OCI-LY3 (cell line): ENCODE results near the gene BANF2.

Source experiments
- CTCF ChIP-seq: fragments of 200-600, 300-600 bp; sonication (generic); IDR thresholded peaks from 2 replicates; pipeline ENCODE4 v1.5.1; 2014; ENCODE audit warnings: antibody characterized with exemption, low read length, low read depth
- EZH2phosphoT487 ChIP-seq: fragments of 200-600 bp; shearing (Covaris generic); IDR thresholded peaks from 2 replicates; pipeline ENCODE4 v1.6.1; 2018; ENCODE audit warnings: antibody characterized with exemption, mixed run types, low read depth

- TF ChIP-seq CTCF (no peak), EZH2phosphoT487 (no peak)
Observed at GRCh38 chr20:17704589-17705317, 5.0 kb downstream of the BANF2 start.
